GM08714 (cell line): ENCODE measurements around the gene TAOK3.
A peak's percentile ranks its signal among the peaks of the same experiment; 100 is the strongest.
"Not testable (repeated sequence)": the region's sequence is repeated elsewhere in the genome, so short reads cannot be mapped to it uniquely, and the experiment has no call there.

Experiments used
- H3K4me3 ChIP-seq: fragments of 200-500 bp; sonication (Bioruptor generic); 2 replicates; pipeline ENCODE4 v1.5.1; 2014; ENCODE audit warnings: mild to moderate bottlenecking, low read length, inconsistent platforms
- ZNF274 ChIP-seq: IDR thresholded peaks from 2 replicates; pipeline ENCODE4 v1.6.1; 2012; ENCODE audit warnings: mild to moderate bottlenecking, low read depth, low read length

The TAOK3 gene

DNA sequence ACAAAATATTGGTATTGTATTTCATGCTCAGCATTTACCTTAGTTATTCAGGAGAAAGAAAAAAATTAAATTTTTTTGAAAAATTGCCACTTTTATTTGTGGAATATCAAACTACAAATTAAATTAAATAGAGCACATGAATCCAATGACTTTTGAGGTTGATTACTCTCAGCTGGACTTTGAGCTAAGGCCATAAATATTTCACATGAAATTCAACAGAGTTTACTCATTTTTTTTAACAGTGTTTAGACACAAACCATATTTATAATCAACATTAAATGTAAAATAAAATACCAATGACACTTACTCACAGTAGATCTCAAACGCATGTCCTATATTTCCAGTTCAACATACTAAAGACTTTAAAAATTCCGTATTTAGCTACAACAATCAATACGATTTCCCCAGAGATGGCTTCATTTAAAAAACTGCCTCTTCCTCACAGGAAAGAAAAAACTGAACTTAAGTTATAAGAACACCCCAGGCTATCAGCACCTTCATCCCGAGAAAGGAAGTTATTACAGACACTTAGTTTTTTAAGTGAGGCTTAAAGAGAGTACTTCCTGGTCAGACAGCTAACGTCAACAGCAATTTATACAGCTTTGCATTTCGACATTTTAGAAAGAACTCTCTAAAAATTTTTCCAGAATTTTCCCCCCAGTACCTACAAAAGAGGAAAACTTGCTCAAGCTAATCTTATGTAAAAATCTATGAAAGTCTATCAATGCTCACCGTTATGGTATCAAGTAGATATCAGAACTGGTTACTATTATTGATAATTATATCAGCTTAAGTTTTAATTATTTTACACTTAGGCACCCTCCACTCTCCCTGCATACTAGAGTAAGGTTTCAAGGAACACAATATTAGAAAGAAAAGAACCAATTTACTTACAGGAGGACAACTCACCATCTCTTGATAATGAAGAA is 13.8 kb downstream of the TAOK3 start:
- H3K4me3 ChIP-seq = peak overlapping the region; percentile 36; the same call in 1 of the 2 replicates
- TF ChIP-seq ZNF274 = no peak

DNA sequence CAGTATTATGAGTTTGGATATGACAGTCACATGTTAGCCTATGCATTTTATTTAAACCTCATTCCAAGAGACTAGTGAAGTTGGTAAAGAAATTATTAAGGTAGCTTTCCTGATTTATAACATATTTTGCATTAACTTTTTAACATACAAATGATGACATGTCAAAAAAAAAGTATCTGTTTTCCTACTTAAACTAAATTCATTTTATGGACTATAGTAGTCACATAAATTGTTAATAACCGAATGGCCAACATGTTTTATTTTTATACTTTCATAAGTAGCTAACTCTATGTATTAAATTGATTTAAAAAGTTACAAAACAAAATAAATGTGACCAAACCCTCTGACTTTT is 14.7 kb downstream of the TAOK3 start:
- peak overlapping the region; percentile 36; the same call in 1 of the 2 replicates for H3K4me3 ChIP-seq
- TF ChIP-seq ZNF274 = no peak

DNA sequence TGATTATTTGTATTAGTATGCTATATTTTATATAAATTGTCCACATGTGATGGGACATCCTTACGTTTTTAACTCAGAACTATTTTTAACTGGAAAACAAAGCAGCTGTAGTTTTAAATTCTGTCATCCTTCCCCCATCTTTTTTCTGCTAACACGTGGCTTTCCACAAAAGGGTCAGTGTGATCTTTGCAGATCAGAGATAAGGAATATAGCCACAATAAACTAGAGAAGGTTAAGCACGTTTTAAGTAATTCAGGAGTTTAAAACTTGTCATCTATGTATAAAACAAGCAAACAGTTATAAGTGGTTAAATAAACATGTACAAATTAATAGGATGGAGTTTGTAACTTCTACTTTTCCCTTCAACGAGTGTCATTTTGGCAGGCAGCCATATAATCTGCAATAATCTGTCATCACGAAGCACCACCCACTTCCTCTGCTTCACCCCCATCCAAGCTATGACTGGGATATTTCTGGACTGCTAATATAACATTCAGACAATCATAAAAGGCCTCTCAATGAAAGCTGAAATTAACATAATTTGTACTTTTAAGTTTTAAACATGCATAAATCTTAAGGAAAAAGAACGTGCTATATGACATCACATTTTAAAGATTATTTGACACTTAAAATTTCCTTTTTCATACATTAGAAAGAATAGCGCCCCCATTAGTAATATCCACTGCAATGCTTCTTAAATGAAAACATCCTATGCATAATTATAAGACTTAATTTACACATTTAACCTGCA is 15.3 kb downstream of the TAOK3 start:
- TF ChIP-seq ZNF274 = no peak
- H3K4me3 ChIP-seq = peak overlapping the region; percentile 36; the same call in 1 of the 2 replicates

DNA sequence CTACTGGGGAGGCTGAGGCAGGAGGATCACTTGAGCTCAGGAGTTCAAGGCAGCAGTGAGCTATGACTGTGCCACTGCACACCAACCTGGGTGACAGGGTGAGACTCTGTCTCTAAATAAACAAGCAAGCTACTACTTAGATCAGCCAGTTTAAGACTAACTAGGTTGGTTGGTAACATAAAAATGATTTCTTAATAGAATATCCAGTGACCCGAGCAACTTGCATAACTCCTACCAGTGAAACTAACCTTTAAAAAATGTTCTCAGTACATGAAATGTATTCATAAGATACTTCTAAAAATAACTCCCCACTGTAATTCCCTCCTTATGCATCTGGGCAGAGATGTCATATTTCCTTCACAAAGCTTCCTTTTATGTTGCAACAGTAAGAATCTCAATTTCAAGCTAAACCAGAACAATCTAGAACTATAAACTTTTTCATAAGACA is 15.9 kb downstream of the TAOK3 start:
- peak overlapping the region; percentile 36 for H3K4me3 ChIP-seq
- no peak for TF ChIP-seq ZNF274

DNA sequence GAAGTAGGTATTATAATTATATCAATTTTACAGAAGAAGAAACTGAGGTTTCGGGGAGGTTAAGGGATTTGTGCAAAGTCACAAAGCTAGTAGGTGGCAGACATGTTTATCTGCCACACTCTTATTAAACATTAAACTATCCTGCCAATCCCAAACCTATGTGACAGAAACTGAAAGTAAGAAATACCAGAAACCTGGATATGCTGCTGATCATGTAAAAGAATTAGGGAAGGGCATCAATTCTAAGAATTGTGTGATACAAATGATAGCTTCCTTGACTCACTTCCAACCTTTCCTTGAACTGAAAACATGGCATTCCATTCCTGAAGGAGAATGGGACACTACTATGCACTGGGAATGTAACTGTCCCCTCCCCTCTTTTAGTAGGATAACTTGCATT is 16.9 kb downstream of the TAOK3 start:
- TF ChIP-seq ZNF274 = no peak
- H3K4me3 ChIP-seq = no peak overlapping the region

DNA sequence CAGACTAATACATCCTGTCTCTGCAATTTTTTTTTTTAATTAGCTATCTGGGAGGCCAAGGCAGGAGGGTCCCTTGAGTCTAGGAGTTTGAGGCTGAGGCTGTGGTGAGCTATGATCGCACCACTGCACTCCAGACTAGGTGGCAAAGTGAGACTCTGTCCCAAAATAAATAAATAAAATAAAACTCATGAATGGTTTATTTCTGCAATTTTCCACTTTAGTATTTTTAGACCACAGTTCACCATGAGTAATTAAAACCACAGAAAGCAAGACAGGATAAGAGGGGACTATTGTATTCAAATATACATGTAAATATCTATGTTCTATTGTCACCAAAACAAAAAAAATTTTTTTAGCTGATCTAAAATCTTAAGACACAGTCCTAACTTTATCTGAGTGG is 17.8 kb downstream of the TAOK3 start:
- no peak for TF ChIP-seq ZNF274
- no peak overlapping the region for H3K4me3 ChIP-seq

DNA sequence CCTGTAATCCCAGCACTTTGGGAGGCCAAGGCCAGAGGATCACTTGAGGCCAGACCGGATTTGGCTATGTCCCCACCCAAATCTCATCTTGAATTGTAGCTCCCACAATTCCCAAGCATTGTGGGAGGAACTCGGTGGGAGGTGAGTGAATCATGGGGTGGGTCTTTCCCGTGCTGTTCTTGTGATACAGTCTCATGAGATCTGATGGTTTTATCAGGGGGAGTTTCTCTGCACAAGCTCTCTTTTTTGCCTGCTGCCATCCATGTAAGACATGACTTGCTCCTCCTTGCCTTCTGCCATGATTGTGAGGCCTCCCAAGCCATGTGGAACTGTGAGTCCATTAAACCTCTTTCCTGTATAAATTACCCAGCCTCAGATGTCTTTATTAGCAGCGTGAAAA is 18.2 kb downstream of the TAOK3 start:
- not testable (repeated sequence) for H3K4me3 ChIP-seq

DNA sequence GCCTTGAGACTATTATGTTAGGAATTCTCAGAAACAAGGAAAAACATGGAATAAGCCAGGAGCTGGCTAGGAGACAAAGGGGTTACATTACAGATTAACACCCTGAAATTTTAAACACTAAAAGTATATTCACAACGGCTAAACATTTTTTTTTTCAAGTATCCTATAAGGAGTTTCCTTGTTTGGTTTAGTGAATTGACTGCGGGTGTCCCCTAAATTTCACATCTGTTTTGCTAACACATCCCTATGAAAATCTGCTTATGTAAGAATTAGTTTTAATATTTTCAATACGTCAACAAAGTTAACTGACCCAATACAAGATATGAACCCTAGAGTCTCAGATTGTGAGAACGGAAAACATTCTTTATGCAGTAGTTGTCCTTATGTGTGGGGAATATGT is 19.0 kb downstream of the TAOK3 start:
- TF ChIP-seq ZNF274 = no peak
- H3K4me3 ChIP-seq = no peak overlapping the region

DNA sequence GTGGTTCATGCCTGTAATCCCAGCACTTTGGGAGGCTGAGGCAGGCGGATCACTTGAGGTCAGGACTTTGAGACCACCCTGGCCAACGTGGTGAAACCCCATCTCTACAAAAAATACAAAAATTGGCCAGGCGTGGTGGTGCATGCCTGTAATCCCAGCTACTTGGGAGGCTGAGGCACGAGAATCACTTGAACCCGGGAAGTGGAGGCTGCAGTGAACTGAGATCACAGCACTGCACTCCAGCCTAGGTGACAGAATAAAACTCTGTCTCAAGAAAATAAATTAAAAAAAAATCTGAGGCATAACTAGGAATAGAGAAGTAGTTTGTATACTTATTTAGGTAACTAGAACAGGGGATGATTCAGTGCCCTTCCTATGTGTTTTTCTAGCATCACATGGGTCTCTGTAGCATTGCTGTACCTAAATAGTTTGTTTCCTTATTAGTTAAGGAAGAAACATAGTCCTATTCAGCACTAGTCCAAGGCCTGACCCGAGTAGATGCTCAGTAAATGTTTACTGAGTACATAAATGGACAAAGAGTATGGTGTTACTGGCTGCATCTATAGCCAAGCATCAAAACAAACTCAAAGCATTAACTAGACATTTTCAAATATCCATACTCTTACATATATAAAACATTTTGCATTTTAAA is 21.7 kb downstream of the TAOK3 start:
- no peak overlapping the region for H3K4me3 ChIP-seq
- no peak for TF ChIP-seq ZNF274

DNA sequence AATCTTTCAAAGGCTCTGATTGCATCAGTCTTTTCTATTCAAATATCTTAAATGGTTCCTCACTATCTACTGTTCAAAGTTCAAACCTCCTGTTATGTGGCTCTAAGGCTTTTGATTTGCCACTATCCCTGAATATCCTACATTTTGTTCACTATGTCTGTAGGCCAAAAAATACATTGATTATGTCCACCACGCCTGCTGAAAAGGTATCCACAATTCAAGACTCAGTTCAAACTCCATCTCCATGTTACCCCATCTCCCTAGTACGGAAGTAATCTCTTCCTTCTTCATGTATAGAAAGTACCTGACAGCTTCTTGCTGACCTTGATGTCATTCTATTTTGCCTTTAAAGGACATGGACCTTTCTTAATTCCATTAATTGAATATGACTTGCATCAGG is 24.8 kb downstream of the TAOK3 start:
- no peak for TF ChIP-seq ZNF274
- H3K4me3 ChIP-seq = no peak overlapping the region

DNA sequence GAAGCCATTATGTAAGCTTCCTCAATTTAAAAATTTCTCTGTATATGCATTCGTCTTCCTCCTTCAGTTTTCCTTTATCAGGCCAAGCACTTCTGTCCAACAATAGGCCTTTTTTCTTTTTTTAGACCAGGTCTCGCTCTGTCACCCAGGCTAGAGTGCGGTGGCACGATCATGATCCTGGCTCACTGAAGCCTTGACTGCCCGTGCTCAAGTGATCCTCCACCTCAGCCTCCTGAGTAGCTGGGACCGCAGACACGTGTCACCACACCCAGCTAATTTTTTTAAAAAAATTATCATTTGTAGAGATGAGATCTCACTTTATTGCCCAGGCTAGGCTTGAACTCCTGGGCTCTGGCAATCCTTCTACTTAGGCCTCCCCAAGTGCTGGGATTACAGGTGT is 25.8 kb downstream of the TAOK3 start:
- no peak for TF ChIP-seq ZNF274
- no peak overlapping the region; the same call in 1 of the 2 replicates for H3K4me3 ChIP-seq

DNA sequence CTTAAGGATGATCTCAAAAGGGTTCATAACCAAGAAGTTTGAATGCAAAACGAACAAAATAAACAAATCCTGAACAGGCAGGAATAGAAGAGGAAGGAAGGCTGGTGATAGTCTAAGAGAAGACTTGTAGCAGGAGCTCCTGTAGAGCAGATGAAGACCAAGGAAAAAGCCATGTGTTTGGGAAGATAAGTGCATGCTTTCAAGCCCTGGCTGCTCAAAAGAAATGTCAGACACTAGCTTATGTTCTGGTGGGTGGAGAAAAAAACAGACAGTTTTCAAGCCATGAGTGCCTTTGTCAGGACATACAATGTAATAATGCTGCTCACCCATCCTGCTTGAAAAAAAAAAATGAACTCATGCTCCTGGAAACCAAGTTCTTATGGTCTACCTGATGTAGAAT is 27.4 kb downstream of the TAOK3 start:
- no peak overlapping the region for H3K4me3 ChIP-seq
- TF ChIP-seq ZNF274 = no peak

DNA sequence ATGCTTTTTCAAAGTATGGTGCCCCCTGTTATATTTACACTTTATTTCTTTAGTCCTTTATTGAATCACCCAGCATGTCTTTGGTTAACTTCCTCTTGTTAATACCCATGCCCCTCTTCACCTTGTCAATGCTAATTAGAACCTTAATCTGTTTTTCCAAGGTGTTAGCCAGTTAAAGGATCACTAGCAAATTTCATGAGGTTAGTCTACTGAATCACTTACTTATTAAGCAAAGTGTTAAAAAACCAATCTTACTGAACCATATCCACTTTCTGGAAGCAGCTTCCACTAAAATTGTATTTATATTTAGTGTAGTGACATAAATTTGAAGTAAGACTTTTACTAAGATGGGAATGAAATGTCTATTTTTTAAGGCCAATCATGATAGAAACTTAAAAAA is 27.9 kb downstream of the TAOK3 start:
- no peak overlapping the region for H3K4me3 ChIP-seq
- no peak for TF ChIP-seq ZNF274

DNA sequence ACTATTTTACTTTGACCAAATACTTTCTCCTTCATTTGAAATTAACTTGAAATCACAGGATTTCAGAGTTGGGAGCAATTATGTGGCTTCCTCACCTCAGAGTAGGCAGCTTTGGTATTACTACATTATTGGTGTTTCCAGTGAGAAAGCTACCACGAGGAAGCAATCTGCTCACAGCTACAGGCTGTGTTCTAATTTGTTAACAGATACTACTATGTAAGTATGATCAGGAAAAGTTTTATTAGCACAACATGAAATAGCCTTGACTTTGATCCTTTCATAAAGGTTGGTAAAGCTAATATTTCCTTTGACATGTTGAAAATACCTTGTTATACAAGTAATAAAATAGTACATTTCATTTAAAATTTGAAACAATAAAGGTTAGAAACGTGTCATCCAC is 30.6 kb downstream of the TAOK3 start:
- no peak overlapping the region for H3K4me3 ChIP-seq
- TF ChIP-seq ZNF274 = no peak
